SH-SY5Y (cell line): ENCODE measurements around the gene SYTL1.

Experiments
- GATA2 ChIP-seq: IDR thresholded peaks from 2 replicates; pipeline ENCODE4 v1.6.1; 2011; ENCODE audit warnings: mild to moderate bottlenecking, low read depth, low read length
- GATA3 ChIP-seq: IDR thresholded peaks from 2 replicates; pipeline ENCODE4 v1.6.1; 2011; ENCODE audit warnings: low read depth, mild to moderate bottlenecking, low read length, moderate library complexity

SYTL1 gene

GRCh38 chr1:27341525-27342252 is at the start of gene SYTL1:
SYTL1 (plus strand) TSS chr1:27342022; CDS start chr1:27345335, 3,313 bp downstream.
- TF ChIP-seq GATA2, result no peak
- no peak for TF ChIP-seq GATA3

DNA sequence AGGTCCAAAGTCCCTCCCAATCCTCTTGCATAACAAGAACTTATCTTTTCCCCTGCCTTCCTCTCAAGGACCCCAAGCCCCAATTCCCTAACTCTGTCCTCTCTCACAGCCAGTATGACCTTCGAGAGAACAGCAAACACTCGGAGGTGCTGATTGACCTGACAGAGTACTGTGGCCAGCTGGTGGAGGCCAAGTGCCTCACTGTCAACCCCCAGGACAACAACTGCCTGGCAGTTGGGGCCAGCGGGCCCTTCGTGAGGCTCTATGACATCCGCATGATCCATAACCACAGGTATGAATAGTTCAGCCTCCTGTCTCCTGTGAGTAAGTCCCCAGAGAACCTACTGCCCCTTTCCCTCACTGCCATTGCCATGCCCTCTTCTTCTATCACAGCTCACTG is 49.7 kb upstream of the SYTL1 start:
- TF ChIP-seq GATA3 (no peak), GATA2 (no peak)

DNA sequence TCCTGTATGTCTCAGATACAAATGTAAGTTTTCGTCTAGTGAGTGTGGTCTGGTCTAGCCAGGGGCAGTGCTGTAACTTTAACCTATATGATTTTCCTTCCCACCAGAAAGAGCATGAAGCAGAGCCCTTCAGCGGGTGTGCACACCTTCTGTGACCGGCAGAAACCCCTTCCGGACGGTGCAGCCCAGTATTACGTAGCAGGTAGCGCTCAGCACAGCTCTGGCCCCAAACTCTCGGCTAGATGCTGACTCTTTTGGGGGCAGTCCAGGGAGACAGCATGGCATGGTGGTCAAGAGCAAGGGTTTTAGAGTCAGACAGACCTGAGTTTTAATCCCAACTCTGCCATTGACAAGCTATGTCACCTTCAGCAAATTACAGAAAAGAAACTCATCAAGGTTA is 47.9 kb upstream of the SYTL1 start:
- no peak for TF ChIP-seq GATA3
- TF ChIP-seq GATA2, result no peak

- TF ChIP-seq GATA2 (no peak), GATA3 (no peak)
These were observed 45.0 kb upstream of the SYTL1 start for GRCh38 chr1:27296773-27297291.

- TF ChIP-seq GATA2 (no peak), GATA3 (no peak)
These were observed 43.9 kb upstream of the SYTL1 start for GRCh38 chr1:27297903-27298302.

DNA sequence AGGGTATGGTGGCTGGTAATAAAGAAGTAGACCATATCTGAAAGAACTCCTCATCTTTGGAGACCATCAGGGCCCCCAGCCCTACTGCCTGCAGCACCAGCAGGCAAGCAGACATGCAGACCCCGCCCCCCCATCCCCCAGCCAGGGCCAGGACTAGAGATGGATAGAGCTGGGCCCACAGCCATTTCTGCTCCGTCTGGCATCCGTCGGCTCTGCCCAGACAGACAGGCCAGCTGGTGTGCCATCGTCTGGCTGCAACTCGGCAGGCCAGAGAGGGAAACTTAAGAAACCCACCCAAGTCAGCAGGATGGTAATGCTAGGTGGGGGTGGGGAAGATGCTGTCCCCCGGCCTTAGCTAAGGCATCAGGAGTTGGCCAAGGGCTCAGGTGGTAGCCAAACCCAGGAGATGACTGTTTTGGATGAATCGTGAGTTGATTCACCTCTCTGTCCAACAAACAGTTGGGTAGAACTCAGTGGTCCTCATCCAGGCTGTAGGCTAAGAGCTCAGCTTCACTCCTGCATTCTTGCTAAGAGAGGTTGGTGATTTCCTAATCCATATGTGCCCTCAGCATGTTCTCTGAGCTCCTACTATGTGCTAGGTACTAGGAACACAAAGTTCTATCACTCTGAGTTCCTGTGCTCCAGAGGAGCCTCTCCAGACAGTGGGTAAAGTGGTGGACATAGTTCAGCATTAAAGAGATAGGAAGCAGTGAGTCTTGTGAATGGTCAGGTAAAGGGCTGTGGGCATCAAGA is 43.0 kb upstream of the SYTL1 start:
- TF ChIP-seq GATA2, result no peak

- no peak for TF ChIP-seq GATA2
- TF ChIP-seq GATA3, result no peak
These were observed 42.2 kb upstream of the SYTL1 start for GRCh38 chr1:27299385-27300271.

DNA sequence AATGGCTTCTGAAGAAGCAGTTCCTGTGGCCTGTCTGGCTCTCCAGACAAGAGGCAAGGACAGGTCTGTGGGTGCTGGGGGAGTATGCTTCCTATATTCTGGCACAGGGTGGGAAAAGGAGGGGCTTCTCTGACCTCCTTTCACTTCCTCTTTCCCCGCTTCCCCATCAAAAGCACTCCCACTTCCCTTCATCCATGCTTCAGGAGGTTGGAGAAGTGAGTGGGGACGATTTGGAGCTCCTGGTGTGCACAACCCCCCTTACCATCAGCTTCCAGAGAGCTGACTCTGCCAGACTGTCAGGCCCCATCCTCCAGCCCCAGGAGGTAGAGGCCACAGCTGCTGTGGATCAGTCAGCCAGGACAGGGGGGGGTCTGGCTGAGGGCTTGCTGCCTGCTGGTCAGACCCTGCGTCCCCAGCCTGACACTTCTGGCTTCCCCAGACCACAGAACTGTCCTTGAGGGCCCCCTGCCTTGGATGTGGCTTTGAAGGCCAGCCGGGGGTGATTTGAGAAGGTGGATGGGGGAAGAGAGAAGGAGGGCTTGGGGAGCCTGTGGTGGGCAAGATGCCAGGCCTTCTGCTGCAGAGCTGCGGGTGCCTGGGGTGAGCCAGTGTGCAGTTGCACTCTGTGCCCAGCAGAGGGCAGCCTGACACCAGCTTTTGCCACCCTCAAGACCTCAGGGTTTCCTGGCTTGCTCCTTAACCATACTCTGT is 41.3 kb upstream of the SYTL1 start:
- TF ChIP-seq GATA3, result no peak

DNA sequence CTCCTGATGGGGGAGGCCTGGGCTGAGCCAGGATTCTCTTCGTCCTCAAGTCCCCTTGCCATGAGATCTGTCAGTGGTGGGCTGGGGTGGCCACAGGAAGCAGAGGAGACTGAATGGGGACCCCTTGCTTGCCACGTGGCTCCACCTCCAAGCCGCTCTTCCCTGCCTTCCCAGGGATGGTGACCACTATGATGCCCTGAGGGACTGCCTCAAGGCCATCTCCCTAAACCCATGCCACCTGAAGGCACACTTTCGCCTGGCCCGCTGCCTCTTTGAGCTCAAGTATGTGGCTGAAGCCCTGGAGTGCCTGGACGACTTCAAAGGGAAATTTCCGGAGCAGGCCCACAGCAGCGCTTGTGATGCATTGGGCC is 40.8 kb upstream of the SYTL1 start:
- TF ChIP-seq GATA2, result no peak

DNA sequence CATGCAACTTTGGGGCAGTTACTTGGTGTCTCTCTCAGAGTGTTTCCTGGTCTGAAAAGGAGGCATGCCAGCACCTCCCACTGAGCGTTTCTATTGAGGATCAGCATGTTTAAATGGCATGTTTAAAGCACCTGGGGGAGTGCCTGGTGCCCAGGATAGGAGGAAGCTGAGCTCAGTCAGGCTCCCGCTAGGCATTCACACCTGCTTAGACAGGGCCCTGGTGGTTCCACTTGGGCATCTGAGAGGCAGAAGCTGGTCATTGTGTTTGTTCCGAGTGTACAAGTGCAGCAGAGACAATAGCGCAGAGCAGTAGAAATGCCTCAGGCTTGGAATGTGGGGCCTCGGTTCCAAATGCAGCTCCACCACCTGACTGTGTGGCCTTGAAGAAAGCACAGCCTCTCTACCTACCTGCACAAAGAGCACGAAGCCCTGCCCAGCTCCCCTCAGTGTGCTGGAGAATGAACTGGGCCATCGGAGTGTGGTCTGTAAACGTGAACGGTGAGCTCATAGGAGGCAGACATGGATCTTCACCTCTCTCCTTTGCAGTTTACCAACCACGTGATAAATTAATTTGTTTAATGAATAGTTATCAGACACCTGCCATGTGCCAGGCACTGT is 40.1 kb upstream of the SYTL1 start:
- TF ChIP-seq GATA2 (no peak), GATA3 (no peak)

GRCh38 chr1:27302612-27303011 is 39.2 kb upstream of the SYTL1 start:
- no peak for TF ChIP-seq GATA3
- no peak for TF ChIP-seq GATA2

- TF ChIP-seq GATA2, result no peak
- TF ChIP-seq GATA3, result no peak
These were observed 38.3 kb upstream of the SYTL1 start for GRCh38 chr1:27303509-27303908.

GRCh38 chr1:27306071-27306470 is 35.8 kb upstream of the SYTL1 start:
- TF ChIP-seq GATA3, result no peak
